Measurements from ENCODE around the gene HSP90AA1. TPM values are rescaled to one million over a fixed set of nuclear protein-coding genes. Genes with fewer than 3 reads are reported as not detected.

Gene HSP90AA1
- total and polyA plus RNA-seq, 7 donors, result 167 to 463 (median 265) TPM

DNA sequence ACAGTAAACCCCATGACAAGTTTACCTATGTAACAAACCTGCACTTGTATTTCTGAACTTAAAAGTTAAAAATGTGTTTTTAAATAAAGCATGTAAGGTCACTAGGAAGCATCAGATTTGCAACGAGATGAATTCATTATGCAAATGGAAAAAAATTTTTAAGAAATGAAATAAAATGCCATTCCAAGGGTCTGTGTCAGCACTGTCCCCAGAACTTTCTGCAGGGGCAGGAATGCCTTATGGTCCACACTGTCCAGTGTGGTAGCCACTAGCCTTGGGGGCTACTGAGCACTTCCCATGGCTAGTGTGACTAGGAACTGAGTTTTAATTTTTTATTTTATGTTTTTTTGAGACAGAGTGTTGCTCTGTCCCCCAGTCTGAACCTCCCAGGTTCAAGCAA, 49.2 kb downstream of the HSP90AA1 start:
- Histone ChIP-seq H3K27me3 (no peaks in the 10 kb centered on the region), H3K4me1 (no peaks in the 10 kb centered on the region), H3K27ac (no peak overlapping the region), H3K9me3 (no peaks in the 10 kb centered on the region), H3K4me3 (no peak overlapping the region), H3K36me3 (peaks cover 76 to 100% (median 92%) of the 10 kb centered on the region in 4 donors)
- intact Hi-C loops (cut with DNase I), result no loop called here
- no peak for DNase-seq
- no peak for TF ChIP-seq POLR2AphosphoS5 (IDR thresholded peaks at IDR 0.05)
- TF ChIP-seq, protein P1, sequence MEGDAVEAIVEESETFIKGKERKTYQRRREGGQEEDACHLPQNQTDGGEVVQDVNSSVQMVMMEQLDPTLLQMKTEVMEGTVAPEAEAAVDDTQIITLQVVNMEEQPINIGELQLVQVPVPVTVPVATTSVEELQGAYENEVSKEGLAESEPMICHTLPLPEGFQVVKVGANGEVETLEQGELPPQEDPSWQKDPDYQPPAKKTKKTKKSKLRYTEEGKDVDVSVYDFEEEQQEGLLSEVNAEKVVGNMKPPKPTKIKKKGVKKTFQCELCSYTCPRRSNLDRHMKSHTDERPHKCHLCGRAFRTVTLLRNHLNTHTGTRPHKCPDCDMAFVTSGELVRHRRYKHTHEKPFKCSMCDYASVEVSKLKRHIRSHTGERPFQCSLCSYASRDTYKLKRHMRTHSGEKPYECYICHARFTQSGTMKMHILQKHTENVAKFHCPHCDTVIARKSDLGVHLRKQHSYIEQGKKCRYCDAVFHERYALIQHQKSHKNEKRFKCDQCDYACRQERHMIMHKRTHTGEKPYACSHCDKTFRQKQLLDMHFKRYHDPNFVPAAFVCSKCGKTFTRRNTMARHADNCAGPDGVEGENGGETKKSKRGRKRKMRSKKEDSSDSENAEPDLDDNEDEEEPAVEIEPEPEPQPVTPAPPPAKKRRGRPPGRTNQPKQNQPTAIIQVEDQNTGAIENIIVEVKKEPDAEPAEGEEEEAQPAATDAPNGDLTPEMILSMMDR (IDR thresholded peaks at IDR 0.05), result no peak
- no peak for TF ChIP-seq EP300 (IDR thresholded peaks at IDR 0.05)
- no peak for TF ChIP-seq POLR2A (IDR thresholded peaks at IDR 0.05)
- WGBS, 2 donors, result 67 to 83% methylated on average over 1 of the region's 1 CpG

- DNase-seq, result no peak
- WGBS, 2 donors, result 92 to 93% methylated on average over 9 of the region's 9 CpGs
- no peaks in the 10 kb centered on the region for H3K27me3 ChIP-seq
- TF ChIP-seq POLR2AphosphoS5 (IDR thresholded peaks at IDR 0.05) (no peak), POLR2A (IDR thresholded peaks at IDR 0.05) (no peak), EP300 (IDR thresholded peaks at IDR 0.05) (no peak)
- TF ChIP-seq, protein P1 (IDR thresholded peaks at IDR 0.05), result no peak
- no peak overlapping the region for H3K27ac ChIP-seq
- H3K9me3 ChIP-seq, result no peaks in the 10 kb centered on the region
- intact Hi-C loops (cut with DNase I), result no loop called here
- H3K4me3 ChIP-seq, result no peak overlapping the region
- no peaks in the 10 kb centered on the region for H3K4me1 ChIP-seq
- H3K36me3 ChIP-seq, result peaks cover 69 to 100% (median 89%) of the 10 kb centered on the region in 4 donors
Measured at GRCh38 chr14:102035914-102036313, 50.9 kb downstream of the HSP90AA1 start.

DNA sequence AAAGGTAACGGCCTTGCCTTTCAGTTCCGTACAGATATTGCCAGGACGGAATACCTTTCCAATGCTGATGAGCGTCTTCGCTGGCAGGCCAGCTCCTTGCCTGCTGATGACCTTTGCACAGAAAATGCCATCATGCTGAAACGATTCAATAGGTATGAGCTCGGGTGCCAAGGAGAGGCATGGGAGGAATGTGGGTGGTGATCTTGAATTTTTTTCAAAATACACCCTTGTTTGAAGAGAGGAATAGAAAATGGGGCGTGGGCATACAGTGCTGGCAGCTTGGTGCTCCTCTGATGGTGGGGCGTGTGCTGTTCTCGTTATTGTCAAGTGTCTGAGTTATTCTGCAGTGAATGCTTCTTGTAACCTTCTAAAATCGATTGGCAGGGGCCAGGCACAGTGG, 52.5 kb downstream of the HSP90AA1 start:
- DNase-seq, result no peak
- Histone ChIP-seq H3K9me3 (no peaks in the 10 kb centered on the region), H3K36me3 (peaks cover 69 to 100% (median 89%) of the 10 kb centered on the region in 4 donors), H3K4me3 (no peak overlapping the region), H3K27ac (no peak overlapping the region), H3K27me3 (no peaks in the 10 kb centered on the region), H3K4me1 (no peaks in the 10 kb centered on the region)
- WGBS, 2 donors, result 74 to 88% methylated on average over 11 of the region's 11 CpGs
- TF ChIP-seq EP300 (IDR thresholded peaks at IDR 0.05), result no peak
- TF ChIP-seq POLR2A (IDR thresholded peaks at IDR 0.05), result no peak
- intact Hi-C loops (cut with DNase I), result loop anchor here (5.0 kb wide), 1 partner anchor 37 kb away; no protein-coding TSS in a partner anchor

GRCh38 chr14:102033241-102033640, 53.6 kb downstream of the HSP90AA1 start:
- WGBS, 2 donors, result 97% methylated on average over 13 of the region's 13 CpGs
- no peak overlapping the region for H3K27ac ChIP-seq
- H3K4me1 ChIP-seq, result peaks cover 0 to 5% (median 0%) of the 10 kb centered on the region in 4 donors
- no peaks in the 10 kb centered on the region for H3K9me3 ChIP-seq
- no peak for DNase-seq
- H3K36me3 ChIP-seq, result peaks cover 71 to 100% (median 89%) of the 10 kb centered on the region in 4 donors
- H3K27me3 ChIP-seq, result no peaks in the 10 kb centered on the region
- intact Hi-C loops (cut with DNase I), result loop anchor here (5.0 kb wide), 1 partner anchor 36 kb away; no protein-coding TSS in a partner anchor
- TF ChIP-seq POLR2A (IDR thresholded peaks at IDR 0.05) (no peak), POLR2AphosphoS5 (IDR thresholded peaks at IDR 0.05) (no peak), EP300 (IDR thresholded peaks at IDR 0.05) (no peak)
- TF ChIP-seq, protein P1 (IDR thresholded peaks at IDR 0.05), result no peak
- no peak overlapping the region for H3K4me3 ChIP-seq

Small RNA genes lying within 50 kb of the gene (small RNA-seq; reads per million reads assigned to genes)
- 0 reads per million in 3 donors for gene RN7SL472P

Other genes with a start within 250 kb of the HSP90AA1 start
- gene DYNC1H1, start 122.5 kb downstream of the HSP90AA1 start, total RNA-seq, result 100 to 1,000 TPM; 320 to 592 (median 485) TPM
- 100 to 1,000 TPM in 1 of 3 donors, 10 to 100 TPM in 2; 38.4 to 171 (median 48.6) TPM for gene DYNC1H1, start 122.5 kb downstream of the HSP90AA1 start, polyA plus RNA-seq
- gene WDR20, start 52.9 kb upstream of the HSP90AA1 start, total RNA-seq, result 10 to 100 TPM; 19.1 to 32.1 (median 27.3) TPM
- gene WDR20, start 52.9 kb upstream of the HSP90AA1 start, polyA plus RNA-seq, result 10 to 100 TPM; 13.8 to 21.0 (median 16.4) TPM
- gene MOK, start 218.1 kb upstream of the HSP90AA1 start, total RNA-seq, result 10 to 100 TPM in 2 of 4 donors, 1 to 10 TPM in 2; 7.5 to 17.2 (median 11.2) TPM
- 10 to 100 TPM in 1 of 3 donors, 1 to 10 TPM in 2; 1.8 to 10.2 (median 6.0) TPM for gene MOK, start 218.1 kb upstream of the HSP90AA1 start, polyA plus RNA-seq
- 10 to 100 TPM in 1 of 4 donors, 1 to 10 TPM in 3; 5.7 to 12.2 (median 8.2) TPM for gene ZNF839, start 232.7 kb upstream of the HSP90AA1 start, total RNA-seq
- gene ZNF839, start 232.7 kb upstream of the HSP90AA1 start, polyA plus RNA-seq, result 1 to 10 TPM; 4.6 to 9.3 (median 6.0) TPM